T-helper 2 cell (primary cell): ENCODE measurements around the gene NME7.

Experiments
- DNase-seq, 5 experiments: peaks; one replicate each; pipeline versions ENCODE4 v3.0.0 to v3.0.0-alpha.2; 2012 to 2022

The NME7 gene

DNA sequence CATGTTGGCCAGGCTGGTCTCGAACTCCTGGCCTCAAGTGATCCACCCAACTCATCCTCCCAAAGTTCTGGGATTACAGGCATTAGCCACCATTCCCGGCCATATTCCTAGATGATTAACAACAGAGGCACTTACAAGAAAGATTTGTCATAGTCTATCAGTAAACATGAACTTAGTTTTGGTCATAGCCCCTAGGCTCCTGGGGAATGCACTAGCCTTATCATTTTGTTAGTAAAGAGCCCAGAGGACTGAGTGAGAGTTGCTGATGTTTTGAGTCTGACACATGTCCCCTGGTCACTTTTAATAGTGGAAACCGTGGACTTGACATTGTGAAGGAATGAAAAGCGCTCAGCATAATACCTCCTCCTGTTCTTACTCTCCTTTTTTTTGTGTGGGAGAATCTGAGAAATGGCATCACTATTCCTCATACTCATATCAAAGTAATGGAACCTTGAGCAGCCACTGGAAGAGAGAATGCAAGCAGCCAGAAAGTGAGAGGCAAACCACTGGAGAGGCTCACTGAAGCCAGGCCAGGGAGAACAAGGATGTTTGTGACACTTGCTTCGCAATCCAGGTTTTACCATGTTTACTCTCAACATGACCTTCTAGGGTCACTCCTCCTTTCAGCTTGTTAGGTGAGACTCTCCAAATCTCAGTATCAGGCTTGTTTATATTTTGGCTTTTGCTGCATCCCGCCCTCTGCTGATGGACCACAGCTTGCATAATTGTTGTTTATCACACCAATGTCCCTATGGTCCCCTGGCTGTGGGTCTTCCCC is 246.3 kb downstream of the NME7 start:
- no peak for DNase-seq

DNA sequence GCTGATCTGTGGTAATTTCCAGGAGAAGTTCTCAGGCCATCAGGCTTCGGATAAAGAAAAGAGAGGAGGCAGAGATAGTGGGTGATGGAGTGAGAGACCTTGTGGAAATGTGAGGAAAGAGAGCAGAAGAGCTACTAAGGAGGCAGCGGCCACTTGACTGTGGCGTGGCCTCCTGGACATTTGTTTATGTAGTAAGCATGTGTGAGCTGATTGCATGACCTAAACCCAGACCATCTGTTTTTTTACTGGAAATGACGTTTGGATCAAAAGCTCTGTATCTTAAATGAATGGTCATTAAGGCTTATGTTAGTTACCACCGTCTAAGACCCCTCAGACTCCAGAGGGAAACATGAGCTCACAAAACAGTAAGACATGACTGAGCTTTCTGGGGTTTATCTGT is 247.5 kb downstream of the NME7 start:
- DNase-seq: no peak

DNA sequence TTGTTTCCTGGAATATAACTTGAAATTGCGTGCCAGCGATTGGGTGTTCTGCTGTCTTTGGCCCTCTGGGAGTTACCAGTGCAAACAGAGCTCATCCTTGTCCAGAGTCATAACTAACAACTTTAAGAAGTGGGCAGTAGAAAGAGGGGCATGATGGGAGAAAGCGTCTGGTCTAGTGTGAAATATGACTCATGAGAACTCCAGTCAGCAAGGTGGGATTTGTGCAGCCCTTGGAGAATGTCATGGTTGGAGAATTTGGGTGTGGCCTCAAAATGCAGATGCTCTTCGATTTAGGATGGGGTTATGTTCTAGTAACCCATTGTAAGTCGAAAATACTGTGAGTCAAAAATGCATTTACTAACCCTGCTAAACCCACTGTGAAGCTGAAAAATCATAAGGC is 248.2 kb downstream of the NME7 start:
- DNase-seq: no peak

DNA sequence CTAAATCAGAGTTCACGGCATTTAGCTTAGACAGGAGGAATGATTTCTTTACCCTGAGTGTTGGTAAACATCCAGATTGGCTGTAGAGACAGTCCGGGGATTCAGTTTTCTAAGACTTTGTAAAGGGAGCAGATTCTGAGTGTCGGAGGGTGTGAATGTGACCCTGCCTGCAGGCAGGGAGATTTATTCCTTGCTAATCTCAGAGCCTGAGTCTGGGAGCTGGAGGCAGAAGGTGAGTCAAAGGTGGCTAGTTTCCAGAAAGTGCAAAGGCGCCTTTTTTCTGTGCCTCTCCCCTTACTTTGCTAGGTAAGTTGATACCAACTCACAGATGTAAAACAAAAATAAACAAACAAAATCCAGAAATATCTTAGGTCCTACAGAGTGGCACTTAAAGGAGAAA is 249.4 kb downstream of the NME7 start:
- no peak for DNase-seq

DNA sequence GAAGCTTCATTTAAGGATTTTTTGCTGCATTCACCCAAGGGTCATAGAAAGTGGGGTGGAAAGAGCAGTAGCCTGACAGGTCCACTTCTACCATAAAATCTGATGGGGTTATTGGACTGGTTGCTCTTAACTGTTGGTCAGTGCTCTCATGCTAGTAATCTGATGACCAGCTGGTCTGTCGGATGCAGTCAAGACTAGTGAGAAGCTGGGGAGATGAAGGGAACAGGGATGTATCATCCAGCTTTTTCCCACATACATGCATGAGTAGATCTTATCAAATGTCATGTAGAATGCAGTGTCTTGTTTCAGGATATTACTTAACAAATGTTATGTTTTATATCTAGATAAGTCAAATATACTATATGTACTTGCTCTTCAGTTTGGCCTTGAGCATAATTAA is 250.0 kb downstream of the NME7 start:
- no peak for DNase-seq

DNA sequence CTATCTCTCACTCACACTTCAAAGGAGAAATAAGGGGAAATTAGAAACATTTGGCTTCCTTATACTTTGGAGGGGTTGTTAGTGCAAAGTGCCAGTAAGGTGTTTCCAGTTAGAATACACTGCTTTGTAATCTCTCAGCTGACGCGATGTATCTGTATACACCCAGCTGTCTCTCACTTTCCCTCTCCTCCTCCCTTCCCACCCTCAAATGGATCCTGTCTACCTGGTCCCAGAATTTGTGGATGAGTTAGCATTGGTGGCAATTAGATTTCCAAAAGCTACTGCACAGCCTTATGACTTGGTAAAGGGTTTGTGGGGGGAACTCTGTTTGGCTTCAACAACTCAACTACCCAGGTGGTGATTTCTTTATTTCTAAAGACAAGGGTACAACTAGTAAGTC is 250.6 kb downstream of the NME7 start:
- no peak for DNase-seq

DNA sequence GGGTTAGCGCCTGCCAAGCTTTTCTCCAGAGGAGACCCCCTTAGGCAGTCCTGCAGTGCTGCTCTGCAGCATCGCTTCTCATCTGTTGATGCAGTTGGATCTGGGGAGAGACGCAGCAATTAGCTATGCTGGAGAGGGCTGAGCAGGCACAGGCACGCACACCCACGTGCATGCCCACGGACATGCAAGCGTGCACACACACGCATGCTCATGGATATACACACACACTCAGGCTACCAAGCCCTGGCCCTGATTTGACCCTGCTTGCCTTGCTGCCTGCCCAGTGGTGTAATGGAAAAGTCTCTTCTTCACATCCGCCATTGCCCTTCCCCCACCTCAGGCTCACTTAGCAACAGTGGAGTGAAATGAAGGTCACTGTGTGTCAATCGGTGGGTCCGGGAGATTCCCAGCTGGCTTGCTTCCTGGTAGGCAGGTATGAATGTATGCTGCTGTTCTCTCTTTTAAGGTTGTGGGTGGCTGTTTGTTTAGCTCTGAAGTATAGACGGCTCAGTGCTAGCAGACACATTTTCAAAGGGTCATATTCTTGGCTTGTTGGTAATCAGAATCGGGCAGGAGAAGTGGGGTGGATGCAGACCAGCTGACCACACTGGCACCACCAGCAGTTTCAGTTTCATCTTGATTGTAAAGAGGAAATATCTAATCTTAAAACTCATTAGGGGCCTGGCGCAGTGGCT is 251.6 kb downstream of the NME7 start:
- no peak for DNase-seq

DNA sequence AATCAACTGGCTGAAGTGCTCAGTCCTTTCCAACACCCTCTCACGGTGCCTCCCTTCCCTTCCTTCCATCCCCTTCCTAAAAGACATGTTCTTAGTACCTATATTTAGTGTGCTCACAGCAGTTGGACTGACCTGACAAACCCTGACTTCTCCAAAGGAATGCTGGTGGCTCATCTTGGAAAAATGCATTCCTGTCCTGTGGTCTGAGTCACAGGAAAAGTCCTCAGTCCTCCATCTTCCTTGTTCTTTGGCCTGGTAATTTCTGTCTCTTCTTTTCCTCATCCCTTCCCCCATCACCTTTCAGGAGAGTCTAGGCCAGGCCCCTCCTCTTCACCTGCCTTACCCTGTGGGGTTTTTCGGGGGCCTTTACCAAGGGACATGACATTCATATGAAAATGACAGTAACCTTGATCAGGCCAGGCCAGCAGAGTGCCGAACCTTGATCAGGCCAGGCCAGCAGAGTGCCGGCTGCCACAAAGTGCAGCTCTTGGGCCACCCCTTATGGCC is 253.9 kb downstream of the NME7 start:
- no peak for DNase-seq

DNA sequence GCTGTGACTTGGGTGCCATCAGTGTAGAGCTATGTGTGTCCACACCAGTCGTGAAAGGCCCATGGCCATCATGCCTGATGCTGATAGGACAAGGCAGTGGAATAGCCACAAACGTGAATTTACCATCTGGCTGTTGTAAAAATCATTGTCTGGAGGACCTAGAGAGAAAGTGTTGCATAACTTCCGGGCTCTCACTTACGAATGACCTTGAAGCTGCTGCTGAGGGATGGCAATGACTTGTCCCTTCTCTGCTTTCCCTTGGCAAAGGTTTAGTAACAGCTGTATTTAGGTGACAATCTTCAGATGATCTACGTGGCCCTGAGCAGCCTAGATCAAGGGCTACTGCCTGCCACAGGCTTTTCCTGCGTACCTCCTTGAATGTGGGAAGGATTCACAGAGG is 255.4 kb downstream of the NME7 start:
- no peak for DNase-seq

DNA sequence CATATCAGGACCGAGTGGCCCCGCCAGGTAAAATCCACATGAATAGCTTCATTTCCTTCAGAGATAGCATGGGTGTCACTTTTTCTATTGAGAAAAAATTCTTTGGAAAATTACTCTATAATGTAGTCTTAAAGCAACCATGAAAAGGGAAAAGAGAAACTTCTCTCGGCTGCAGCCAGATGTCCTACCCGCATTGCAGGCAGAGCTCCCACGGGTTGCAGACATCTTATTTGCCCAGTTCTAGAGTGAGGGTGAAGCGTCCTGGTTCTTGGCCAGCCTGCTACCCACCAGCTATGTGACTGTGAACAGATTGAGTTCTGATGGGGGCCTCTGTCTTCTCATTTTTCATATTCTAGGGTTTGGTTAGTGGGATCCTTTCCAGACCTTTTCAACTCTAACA is 256.1 kb downstream of the NME7 start:
- no peak for DNase-seq

DNA sequence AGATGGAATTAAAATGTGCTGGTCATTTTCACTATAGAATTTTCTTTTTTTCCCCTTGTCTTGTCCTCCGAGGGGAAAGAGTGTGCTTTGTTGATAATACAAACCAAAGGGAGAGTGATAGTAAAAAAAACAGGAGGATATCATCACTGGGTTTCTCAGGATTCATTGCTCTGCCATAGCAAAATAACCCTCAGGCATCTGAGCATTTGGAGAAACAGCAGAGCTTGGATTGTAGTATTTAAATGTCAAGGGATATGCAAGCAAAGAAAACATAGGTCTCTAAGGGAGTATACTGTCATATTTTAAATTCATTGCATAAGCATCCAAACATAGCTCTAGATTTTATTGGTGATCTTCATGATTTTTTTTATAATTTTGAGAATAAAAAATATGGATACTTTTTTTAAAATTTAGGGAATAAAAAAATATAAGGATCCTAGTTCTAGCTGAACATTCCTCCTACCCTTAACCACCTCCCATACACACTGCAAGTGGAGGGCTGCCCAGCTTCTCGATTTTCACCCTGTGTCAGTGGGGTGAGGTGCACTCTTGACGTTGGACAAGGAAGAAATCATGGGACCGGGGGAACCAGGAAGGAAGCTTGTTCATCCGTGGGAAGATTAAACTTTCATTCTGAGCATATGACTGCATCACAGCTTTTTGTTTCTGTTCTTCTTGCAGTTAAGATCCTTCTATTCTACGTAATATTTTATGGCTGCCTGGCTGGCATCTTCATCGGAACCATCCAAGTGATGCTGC is 256.7 kb downstream of the NME7 start:
- DNase-seq: no peak

DNA sequence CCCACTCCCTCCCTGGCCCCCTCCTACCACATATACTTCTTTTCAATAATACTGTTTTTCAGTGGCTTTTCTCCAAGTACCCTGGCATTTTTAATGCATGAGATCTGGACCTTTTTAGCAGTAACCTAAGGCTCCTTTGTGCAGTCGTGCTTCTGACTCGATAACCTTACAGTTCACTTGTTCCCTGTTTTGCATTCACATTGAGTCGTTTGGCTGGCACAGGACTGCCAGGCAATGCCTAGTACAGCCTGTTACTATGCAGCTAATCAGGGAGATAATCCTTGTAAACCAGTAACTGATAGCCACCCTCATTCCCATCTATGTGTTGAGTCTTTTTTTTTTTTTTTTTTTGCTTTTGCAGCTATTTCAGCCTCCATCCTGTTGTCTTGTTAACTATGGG is 257.4 kb downstream of the NME7 start:
- DNase-seq: no peak

DNA sequence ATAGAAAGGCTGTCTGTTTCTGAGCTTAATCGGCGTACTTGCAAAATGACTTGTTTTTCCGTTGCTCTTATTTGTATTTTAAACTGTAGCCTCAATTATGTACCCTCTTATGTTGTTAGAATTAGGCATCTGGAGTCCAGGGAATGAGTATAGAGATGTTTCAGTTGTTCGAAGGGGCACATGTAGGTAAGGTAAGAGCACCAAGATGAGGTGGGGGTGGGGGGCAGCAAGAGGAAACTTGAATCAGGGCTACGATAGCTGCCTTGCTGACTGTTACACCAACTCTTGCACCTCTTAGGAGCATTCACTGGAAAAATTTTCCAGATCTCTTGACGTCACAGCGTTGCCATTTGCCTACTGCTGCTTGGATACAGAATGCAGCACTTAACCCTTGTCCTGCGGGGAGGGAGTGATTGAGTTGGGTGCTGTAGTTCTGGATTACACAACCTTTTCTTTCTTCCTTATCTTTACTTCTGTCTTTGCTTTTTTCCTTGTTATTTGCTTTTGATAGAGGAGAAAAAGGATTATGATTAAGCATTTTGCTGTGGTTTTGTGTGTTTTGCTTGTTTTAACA is 257.9 kb downstream of the NME7 start:
- no peak for DNase-seq

DNA sequence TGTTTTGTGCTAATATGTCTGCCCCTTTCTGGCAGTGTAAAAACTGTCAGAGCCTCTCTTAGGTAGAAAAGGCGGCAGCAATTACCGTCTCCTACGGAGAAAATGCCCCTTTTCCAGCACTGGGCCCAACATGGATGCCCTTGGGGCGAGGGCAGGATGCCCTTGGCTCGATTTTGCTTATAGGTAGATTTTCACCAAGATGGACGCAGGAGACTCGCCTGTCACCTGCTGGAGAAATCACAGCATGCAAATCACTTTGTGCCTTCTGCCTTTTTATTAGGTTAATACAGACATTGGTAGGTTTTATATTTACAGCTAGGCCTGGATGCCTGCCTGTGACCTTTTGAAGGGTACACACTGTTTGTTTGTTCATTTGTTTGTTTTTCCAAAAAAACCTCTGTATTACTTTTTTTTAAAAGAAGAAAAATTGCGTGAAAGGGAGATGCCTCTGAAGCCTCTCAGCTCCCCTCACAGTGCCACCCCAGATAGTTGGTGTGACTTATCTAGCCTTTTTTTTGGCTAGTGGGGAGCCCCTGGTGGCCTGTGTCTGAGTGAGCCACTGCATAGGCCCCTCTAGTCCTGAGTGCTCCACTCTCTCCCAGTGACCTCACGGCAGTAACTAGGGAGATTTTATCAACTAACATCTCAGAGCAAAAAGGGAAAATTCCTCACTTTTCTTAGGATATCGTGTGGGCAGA is 258.6 kb downstream of the NME7 start:
- DNase-seq: no peak

DNA sequence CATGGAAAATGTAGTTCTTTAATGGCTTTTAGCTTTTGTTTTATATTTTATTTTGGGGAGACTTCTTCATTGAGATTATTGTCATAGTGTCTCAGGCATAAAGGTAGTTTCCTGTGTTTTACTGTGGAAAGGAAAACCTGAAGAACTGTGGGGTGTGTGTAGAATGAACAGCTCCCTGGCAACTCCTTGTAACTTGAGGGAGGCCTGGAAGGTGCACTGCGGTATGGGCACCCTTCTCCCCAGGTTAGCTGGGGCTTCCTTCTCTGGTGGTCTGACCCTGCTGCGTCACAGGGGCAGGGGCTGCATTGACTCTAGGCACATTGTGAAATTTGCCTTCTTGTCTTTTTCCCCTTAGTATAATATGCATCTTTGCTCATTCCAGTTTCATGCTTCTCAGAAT is 259.4 kb downstream of the NME7 start:
- no peak for DNase-seq

DNA sequence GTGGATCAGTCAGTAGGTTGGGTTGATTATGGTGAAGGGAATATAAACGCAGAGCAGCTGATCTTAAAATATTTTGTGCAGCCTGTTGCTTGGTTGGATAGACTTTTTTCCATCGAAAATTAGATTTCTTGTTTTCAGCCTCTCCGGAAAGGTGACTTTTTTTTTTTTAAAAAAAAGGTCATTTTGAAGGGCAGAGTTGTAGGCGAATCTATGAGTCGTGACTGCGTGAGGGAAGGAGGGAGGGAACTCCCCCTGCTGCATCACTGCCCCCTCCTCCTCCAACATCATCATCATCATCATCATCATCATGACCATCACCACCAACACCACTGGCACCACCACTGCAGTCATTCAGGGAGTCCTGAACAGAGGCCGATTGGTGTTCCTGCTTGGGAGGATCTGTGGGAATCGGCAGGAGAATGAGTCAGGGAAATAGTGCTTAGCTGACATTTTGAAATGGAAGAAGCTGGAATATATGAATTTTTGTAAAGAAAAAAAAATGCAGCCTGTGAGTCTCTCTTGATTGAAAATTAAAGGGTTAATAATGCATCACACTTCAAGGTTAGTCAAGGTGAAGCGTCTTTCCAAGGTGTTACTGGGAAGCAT is 259.9 kb downstream of the NME7 start:
- no peak for DNase-seq

DNA sequence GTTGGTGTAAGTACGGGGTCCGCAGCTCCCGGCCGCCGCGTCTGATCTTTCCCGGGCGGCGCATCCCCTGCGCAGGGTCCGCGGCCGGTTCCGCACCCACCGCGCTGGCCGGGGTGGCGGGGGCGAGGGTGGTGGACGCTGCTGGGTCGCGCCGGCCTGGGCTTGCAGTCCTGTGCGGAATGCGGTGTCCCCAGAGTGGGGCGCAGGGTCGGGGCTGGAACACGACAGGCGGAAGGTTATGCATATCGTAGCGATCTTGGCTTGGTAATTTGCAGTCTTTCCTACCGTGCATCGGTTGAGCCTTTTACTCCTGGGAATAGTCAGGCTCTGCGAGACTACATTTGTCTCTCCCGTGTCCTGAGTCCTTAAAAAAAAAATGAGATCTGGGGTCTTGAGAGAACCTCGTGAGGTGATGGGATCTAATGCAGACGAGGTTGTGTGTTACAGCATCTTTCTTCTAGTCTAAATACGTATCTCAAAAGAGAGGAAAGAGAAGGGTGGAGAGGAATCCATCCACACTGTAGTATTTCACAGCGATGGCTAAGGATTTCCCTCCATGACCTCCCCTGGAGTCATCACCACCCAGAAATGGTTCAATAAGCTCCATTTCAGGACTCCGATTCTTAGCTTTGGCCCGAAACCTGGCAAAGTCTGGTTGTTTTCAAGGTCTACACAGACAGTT is 260.5 kb downstream of the NME7 start:
- DNase-seq: no peak

DNA sequence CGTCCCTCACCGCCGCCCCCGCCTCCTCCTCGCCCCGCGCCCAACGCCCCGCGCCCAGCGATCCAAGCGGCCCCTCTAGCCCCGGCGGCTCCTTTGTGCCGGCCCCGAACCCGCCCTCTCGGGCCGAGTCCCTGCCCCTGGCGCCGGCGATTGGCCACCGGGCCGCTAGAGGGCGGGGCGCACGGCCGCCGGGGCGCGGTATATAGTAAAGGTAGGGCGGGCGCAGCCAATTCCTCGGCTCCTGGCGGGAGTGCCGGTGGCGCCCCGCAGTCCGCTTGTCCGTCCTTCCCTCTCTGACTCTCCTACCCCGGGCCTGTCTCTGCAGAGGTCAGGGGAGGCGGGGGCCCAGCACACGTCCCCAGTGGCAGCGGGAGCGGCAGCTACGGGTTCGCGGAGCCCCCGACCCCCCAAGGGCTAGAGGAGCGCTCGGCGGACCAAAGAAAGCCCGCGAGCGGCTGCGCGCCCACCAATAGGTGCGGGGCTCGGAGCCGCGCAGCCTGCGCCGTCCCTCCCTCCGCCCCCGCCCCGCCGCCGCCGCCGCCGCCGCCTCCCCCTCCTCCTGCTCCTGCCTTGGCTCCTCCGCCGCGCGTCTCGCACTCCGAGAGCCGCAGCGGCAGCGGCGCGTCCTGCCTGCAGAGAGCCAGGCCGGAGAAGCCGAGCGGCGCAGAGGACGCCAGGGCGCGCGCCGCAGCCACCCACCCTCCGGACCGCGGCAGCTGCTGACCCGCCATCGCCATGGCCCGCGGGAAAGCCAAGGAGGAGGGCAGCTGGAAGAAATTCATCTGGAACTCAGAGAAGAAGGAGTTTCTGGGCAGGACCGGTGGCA is 261.3 kb downstream of the NME7 start, which contains the start of gene ATP1B1:
ATP1B1 (plus strand) TSS at position 596 of the 826 bp plus-strand sequence; CDS start at position 736, 140 bp downstream.
- DNase-seq: peak; percentile 63 to 76 (median 75)

DNA sequence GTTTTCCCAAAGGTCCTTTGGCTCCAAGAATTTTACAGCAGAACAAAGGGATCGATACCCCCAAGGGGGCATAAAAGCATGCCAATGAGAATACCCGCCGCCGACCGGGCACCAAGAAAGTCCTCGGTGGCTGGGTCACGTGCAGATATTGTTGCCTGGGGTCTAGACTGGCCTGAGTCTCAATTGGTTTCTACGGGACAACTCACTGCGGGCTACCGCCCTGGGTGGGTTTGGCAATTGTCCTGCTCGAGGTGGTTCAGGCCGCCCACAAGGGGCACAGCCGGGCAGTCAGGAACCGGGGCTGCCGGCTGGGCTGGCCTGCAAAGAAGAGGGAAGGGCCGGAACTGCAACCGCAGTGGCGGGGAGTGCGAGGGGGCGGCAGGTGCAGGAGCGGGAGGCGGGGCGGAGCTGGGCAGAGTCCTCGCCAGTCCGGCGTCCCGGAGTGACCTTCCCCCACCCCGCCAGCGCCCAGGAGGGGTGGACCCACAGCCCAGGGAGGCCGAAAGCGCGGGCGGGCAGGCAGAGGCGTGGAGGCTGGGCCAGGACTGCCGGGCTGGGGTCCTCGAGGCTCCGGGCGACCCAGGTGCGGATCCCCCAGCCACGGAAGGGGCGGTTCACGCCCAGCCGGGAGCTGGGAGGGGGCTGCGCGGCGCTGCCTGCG is 262.0 kb downstream of the NME7 start:
- peak in 3 of 5 experiments; percentile 20 to 25 (median 20) for DNase-seq

DNA sequence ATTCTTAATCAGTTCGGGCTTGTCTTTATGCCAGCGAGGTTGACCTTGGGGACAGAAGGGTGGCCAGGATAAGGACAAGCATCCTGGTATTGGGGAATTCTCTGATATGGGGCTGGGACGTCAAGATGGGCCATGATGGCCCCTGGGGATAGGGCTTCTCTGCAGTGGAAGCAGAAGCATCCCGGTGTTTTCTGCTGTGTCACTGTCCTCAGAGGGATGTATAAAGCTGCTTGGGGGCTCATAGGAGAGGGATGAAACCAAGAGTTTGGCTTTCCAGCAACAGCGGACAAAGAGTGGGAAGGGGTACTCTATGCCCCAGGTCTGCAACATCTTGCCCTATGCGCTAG is 262.5 kb downstream of the NME7 start:
- DNase-seq: no peak
